Measurements from ENCODE around the gene HORMAD2. TPM values are rescaled to one million over a fixed set of nuclear protein-coding genes. Genes with fewer than 3 reads are reported as not detected.

Gene HORMAD2
- total and polyA plus RNA-seq, 2 donors (not counting 3 experiments of a cell fraction or from before 2014, with no cell fraction given) = not detected

DNA sequence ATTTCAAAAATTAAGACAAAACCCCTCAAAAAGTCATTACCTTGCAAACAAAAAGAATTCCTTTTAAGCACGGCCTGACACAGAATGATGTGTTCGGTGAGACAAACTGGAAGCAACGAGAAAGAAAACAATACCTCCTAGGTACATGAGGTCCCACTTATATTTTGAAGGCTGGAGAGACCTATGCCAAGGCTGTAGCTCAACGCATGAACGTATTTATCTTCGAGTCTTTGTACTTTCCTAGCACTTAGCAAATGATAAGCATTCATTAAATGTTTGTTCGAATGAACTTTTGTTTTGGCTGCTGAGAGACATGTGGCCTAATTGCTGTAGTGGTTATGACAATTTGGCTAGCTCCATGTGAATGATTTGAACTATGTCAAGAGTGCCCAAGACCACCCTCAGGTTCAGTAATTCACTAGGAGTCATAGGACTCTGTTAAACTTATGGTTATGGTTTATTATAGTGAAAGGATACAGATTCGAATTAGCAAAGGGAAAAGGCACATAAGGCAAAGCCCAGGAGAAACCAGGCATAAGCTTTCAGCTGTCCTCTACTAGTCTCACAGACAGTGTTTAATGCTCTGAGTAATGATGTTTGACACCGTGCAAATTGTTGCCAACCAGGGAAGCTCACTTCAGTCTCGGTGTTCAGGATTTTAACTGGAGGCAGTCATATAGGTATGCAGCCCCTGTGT, 26.0 kb upstream of the HORMAD2 start:
- Histone ChIP-seq H3K36me3 (ENCODE audit: control insufficient read depth in 2 of 2, extremely low read depth in 1 of 2, insufficient read depth in 2 of 2, low read length in 2 of 2) (no peaks in the 10 kb centered on the region), H3K9me3 (replicated peaks; ENCODE audit: control insufficient read depth, insufficient read depth, low read length) (no peaks in the 10 kb centered on the region), H3K4me3 (replicated peaks in 1 of 3; ENCODE audit: insufficient read depth in 1 of 3, low read depth in 1 of 3, low read length in 3 of 3) (no peak overlapping the region), H3K9me1 (replicated peaks; ENCODE audit: control insufficient read depth, extremely low read depth, insufficient read depth, low read length) (no peaks in the 10 kb centered on the region), H3K9ac (replicated peaks; ENCODE audit: extremely low read depth, insufficient read depth, low read length) (no peak overlapping the region), H3K27me3 (ENCODE audit: control insufficient read depth in 2 of 2, insufficient read depth in 2 of 2, low read length in 2 of 2) (peaks cover 2 to 3% of the 10 kb centered on the region in 2 experiments), H3K4me2 (ENCODE audit: insufficient read depth, low read length) (no peak overlapping the region), H3K79me2 (ENCODE audit: control insufficient read depth, insufficient read depth, low read length) (no peaks in the 10 kb centered on the region), H3K27ac (ENCODE audit: insufficient read depth, low read depth, low read length) (no peak overlapping the region), H4K20me1 (replicated peaks; ENCODE audit: control insufficient read depth, extremely low read depth, insufficient read depth, low read length) (no peaks in the 10 kb centered on the region), H2AFZ (ENCODE audit: low read depth, low read length) (no peak overlapping the region), H3K4me1 (ENCODE audit: control insufficient read depth, extremely low read depth, insufficient read depth, low read length) (no peaks in the 10 kb centered on the region)
- FAIRE-seq = no peak
- no peak for DNase-seq (ENCODE audit: low read depth, low spot score)
- BruUV-seq (replicated peaks) = no TSS peak
- POLR2A ChIA-PET = no interaction called here
- TF ChIP-seq FOS (IDR thresholded peaks at IDR 0.05; ENCODE audit: borderline replicate concordance, insufficient read depth, low read length) (no peak), POLR2AphosphoS5 (IDR thresholded peaks at IDR 0.05; ENCODE audit: insufficient read depth, low read depth, low read length) (no peak), GATA2 (IDR thresholded peaks at IDR 0.05; ENCODE audit: insufficient read depth, insufficient read length, low read depth, low read length) (no peak), POLR2A (IDR thresholded peaks at IDR 0.05; ENCODE audit: low read depth, low read length) (no peak), MYC (IDR thresholded peaks at IDR 0.05; ENCODE audit: low read depth, low read length) (no peak), EZH2 (IDR thresholded peaks at IDR 0.05; ENCODE audit: borderline replicate concordance, low read depth, low read length, severe bottlenecking) (no peak), JUN (IDR thresholded peaks at IDR 0.05; ENCODE audit: borderline replicate concordance, insufficient read depth, insufficient read length, low read depth) (no peak)
- TF ChIP-seq, protein P1, sequence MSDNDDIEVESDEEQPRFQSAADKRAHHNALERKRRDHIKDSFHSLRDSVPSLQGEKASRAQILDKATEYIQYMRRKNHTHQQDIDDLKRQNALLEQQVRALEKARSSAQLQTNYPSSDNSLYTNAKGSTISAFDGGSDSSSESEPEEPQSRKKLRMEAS (IDR thresholded peaks at IDR 0.05; ENCODE audit: insufficient read depth, insufficient read length) = no peak
- intact Hi-C loops (cut with micrococcal nuclease) (no loop called here), dilution Hi-C loops (cut with MboI; ENCODE audit: extremely low pct_ligation_motif_present, low sequenced_read_pairs) (no loop called here)
- CTCF ChIA-PET = interaction anchor here (1.2 to 2.3 kb wide), 2 partner anchors 22 to 35 kb away, joined by 3 to 8 read pairs; no protein-coding TSS in a partner anchor

Data from endothelial cell of umbilical vein (primary cell).